ENCODE measurements around the gene ARNT2. TPM values are rescaled to one million over a fixed set of nuclear protein-coding genes. Genes with fewer than 3 reads are reported as not detected.

ARNT2 gene
- total RNA-seq, 2 experiments from 2014 or later, result 0.34 TPM; not detected in 1

DNA sequence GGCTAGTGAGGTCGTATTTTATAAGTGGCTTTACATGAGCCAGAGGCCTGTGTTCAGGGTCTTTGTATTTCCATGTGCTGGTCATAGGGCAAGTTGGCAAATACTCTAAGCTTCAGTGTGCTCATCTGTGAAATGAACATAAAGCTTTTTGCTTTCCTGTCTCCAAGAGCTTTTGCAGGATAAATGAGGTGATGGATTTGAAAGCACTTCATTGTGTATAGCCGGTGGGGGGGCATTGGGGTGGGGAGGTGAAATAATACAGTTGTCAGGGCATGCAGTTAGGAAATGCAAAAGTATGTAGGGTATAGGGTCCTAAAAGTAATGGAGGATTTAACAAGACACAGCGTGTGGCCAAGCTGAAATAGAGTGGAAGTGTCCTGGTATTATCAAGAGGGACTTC lies 67.7 kb downstream of the ARNT2 start:
- ATAC-seq (no peak), DNase-seq (no peak)
- intact Hi-C loops (cut with micrococcal nuclease), result no loop called here
- Mint-ChIP-seq H3K9me3 (no peaks in the 10 kb centered on the region), H3K27me3 (peaks cover 16% of the 10 kb centered on the region), H3K27ac (no peak overlapping the region), H3K36me3 (ENCODE audit: low read depth) (no peaks in the 10 kb centered on the region), H3K4me1 (ENCODE audit: low read depth) (no peaks in the 10 kb centered on the region), H3K4me3 (no peak overlapping the region)
- CTCF ChIA-PET, result interaction anchor here (1.2 kb wide), 1 partner anchor 304 kb away, joined by 3 read pairs; no protein-coding TSS in a partner anchor
- TF ChIP-seq, protein P1, sequence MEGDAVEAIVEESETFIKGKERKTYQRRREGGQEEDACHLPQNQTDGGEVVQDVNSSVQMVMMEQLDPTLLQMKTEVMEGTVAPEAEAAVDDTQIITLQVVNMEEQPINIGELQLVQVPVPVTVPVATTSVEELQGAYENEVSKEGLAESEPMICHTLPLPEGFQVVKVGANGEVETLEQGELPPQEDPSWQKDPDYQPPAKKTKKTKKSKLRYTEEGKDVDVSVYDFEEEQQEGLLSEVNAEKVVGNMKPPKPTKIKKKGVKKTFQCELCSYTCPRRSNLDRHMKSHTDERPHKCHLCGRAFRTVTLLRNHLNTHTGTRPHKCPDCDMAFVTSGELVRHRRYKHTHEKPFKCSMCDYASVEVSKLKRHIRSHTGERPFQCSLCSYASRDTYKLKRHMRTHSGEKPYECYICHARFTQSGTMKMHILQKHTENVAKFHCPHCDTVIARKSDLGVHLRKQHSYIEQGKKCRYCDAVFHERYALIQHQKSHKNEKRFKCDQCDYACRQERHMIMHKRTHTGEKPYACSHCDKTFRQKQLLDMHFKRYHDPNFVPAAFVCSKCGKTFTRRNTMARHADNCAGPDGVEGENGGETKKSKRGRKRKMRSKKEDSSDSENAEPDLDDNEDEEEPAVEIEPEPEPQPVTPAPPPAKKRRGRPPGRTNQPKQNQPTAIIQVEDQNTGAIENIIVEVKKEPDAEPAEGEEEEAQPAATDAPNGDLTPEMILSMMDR (IDR thresholded peaks at IDR 0.05), result no peak
- POLR2A ChIA-PET, result no interaction called here

DNA sequence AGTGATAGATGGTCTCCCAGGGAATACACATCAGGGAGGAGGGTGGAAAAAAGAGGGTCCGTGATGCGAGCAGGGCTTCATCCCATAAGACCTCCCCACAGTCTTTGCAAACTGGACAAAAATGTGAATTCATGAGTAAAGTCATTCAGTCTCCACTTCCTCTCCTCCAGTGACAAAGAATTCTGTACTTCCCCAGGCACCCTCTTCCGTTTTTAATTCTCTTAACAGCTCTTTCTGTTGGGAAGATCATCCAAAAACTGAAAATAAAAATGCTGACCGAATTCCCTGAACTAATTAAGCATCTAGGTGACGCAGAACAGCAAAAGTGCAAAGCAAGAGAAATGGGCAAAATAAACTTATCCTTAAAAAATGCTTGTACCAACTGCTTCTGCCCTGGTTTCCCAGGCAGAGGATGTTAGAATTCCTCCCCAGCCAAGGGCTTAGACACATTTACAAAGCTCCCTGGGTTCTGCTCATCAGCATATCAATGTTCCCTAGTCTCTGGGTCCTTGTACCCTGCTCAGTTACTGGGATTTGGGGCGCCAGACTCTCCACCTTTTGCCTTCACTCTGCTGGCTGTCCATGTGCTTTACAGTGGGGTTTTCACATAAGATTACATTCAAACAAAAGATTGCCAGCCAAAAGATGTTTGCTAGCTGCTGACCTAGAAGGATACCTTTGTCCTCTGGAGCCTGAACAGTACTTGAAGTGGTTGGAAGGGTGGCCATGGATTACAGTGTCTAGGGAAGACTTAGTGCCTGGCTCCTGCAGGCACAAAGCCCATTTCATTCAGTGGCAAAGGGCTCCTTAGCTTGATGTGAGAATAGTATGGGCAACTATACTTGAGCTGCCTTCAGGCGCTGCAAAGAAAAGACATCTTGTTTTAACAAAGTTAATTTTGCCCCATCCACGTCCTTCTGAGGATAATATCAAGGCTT lies 69.4 kb downstream of the ARNT2 start:
- ChIA-PET POLR2A (interaction anchor here (1.2 kb wide), 1 partner anchor 11 kb away, joined by 3 read pairs; no protein-coding TSS in a partner anchor), CTCF (interaction anchor here (1.4 to 2.4 kb wide), 3 partner anchors 18 to 306 kb away, joined by 3 to 9 read pairs (median 5); partner anchors contain the start of gene CEMIP)
- Mint-ChIP-seq H3K4me3 (no peak overlapping the region), H3K9me3 (no peaks in the 10 kb centered on the region), H3K36me3 (ENCODE audit: low read depth) (no peaks in the 10 kb centered on the region), H3K27ac (no peak overlapping the region), H3K4me1 (ENCODE audit: low read depth) (no peaks in the 10 kb centered on the region), H3K27me3 (peaks cover 15% of the 10 kb centered on the region)
- TF ChIP-seq, protein P1 (IDR thresholded peaks at IDR 0.05), result no peak
- no peak for DNase-seq
- intact Hi-C loops (cut with micrococcal nuclease), result no loop called here
- ATAC-seq, result no peak

DNA sequence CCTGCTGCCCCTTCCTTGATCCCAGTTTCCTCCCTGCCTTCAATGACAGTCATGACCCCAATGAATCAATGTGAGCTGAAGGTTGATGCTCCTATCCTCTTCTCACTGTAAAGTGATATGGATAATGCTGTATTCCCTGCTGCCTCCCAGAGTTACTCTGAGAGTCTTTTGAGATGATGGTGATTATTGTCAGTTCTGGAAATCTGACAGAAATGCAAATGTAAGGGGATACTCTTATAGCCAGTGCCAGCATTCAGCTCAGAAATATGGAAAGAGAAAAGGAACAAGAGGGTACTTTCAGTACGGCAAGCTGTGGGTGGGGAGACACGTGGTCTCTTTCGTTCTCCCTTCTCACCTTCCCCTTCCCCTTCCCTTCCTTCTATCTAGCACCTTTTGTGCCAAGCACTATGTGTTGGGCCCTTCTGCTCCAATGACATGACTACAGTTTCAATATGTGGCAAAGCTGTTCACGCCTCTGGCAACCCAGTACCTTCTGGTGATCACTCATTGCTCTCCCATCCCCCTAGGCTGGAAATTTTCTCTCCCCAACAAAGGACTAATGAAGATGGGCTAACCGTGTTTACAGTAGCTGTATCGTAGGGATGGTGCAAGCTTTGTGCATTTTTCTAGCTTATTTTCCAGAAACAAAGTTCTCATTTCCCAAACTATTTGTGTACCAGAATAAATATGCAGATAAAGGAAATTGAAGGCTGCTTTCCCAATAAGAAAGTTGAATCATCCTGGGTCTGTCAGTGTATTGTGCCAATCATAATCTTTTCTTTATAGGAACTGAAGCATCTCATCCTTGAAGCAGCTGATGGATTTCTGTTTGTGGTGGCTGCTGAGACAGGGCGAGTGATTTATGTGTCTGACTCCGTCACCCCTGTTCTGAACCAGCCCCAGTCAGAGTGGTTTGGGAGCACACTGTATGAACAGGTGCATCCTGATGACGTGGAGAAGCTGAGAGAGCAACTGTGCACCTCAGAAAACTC lies 70.3 kb downstream of the ARNT2 start:
- no peak overlapping the region for H3K27ac Mint-ChIP-seq
- peaks cover 15% of the 10 kb centered on the region for H3K27me3 Mint-ChIP-seq
- H3K36me3 Mint-ChIP-seq (ENCODE audit: low read depth), result no peaks in the 10 kb centered on the region
- ChIA-PET POLR2A (interaction anchor here (1.2 kb wide), 1 partner anchor 10 kb away, joined by 3 read pairs; no protein-coding TSS in a partner anchor), CTCF (interaction anchor here (1.4 to 2.4 kb wide), 4 partner anchors 14 to 305 kb away, joined by 3 to 9 read pairs (median 5); partner anchors contain the start of gene CEMIP)
- TF ChIP-seq, protein P1 (IDR thresholded peaks at IDR 0.05), result no peak
- ATAC-seq (no peak), DNase-seq (no peak)
- intact Hi-C loops (cut with micrococcal nuclease), result no loop called here
- no peaks in the 10 kb centered on the region for H3K9me3 Mint-ChIP-seq
- no peak overlapping the region for H3K4me3 Mint-ChIP-seq
- no peaks in the 10 kb centered on the region for H3K4me1 Mint-ChIP-seq (ENCODE audit: low read depth)

DNA sequence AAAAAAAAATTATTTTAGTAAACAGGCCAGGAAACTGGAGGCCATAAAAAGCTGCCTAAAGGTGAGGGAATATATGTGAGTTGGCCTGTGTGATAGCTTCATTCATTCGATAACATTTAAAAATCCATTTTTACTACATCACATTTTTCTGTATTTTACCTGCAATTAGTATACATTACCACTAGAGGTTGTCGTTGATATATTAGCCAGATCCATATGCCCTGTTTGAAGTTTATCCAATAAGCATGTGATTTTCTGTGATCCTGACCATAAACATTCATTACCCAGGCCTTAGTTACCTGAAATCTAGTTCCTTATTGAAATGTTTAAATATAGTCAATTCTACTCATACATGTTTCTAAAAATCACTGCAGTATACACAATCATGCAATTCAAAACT lies 71.4 kb downstream of the ARNT2 start:
- no peaks in the 10 kb centered on the region for H3K4me1 Mint-ChIP-seq (ENCODE audit: low read depth)
- ATAC-seq (no peak), DNase-seq (no peak)
- peaks cover 15% of the 10 kb centered on the region for H3K27me3 Mint-ChIP-seq
- H3K27ac Mint-ChIP-seq, result no peak overlapping the region
- H3K9me3 Mint-ChIP-seq, result no peaks in the 10 kb centered on the region
- H3K4me3 Mint-ChIP-seq, result no peak overlapping the region
- CTCF ChIA-PET, result interaction anchor here (0.6 to 1.5 kb wide), 2 partner anchors 13 to 1028 kb away, joined by 3 to 5 read pairs; no protein-coding TSS in a partner anchor
- intact Hi-C loops (cut with micrococcal nuclease), result no loop called here
- TF ChIP-seq, protein P1 (IDR thresholded peaks at IDR 0.05), result peak; percentile 20
- POLR2A ChIA-PET, result no interaction called here
- H3K36me3 Mint-ChIP-seq (ENCODE audit: low read depth), result no peaks in the 10 kb centered on the region

Data from activated CD8-positive, alpha-beta T cell treated with anti-CD3 and anti-CD28 coated beads for 36 hours (primary cell).